H9 (cell line): Measurements from ENCODE around the gene JCHAIN. TPM values are rescaled to one million over a fixed set of nuclear protein-coding genes. Genes with fewer than 3 reads are reported as not detected.

ENCODE experiments used
- DNase-seq: peaks from one replicate; pipeline ENCODE4 v3.0.0-alpha.2; 2017
- H2AFZ ChIP-seq: one replicate; pipeline ENCODE4 v1.6.1; 2013; ENCODE audit warnings: mild to moderate bottlenecking, low read length, control low read depth, moderate library complexity
- H2AK5ac ChIP-seq: 2 replicates; pipeline ENCODE4 v1.6.1; 2013; ENCODE audit warnings: low read length, control low read depth, mixed read lengths; ENCODE audit not compliant: insufficient read length
- H2BK120ac ChIP-seq: one replicate; pipeline ENCODE4 v1.6.1; 2013; ENCODE audit warnings: low read depth, mild to moderate bottlenecking, low read length, control low read depth, inconsistent platforms; ENCODE audit not compliant: poor library complexity, severe bottlenecking
- H2BK12ac ChIP-seq: 2 replicates; pipeline ENCODE4 v1.6.1; 2013; ENCODE audit warnings: low read length, control low read depth, mixed read lengths, low read depth; ENCODE audit not compliant: insufficient read length
- H2BK15ac ChIP-seq: 2 replicates; pipeline ENCODE4 v1.6.1; 2013; ENCODE audit warnings: low read depth, low read length, control low read depth
- H2BK20ac ChIP-seq: one replicate; pipeline ENCODE4 v1.6.1; 2013; ENCODE audit warnings: low read depth, mild to moderate bottlenecking, low read length, control low read depth, inconsistent platforms; ENCODE audit not compliant: poor library complexity, severe bottlenecking
- H2BK5ac ChIP-seq: 2 replicates; pipeline ENCODE4 v1.6.1; 2013; ENCODE audit warnings: low read length, control low read depth, mixed read lengths; ENCODE audit not compliant: insufficient read length
- H3K14ac ChIP-seq: 2 replicates; pipeline ENCODE4 v1.6.1; 2013; ENCODE audit warnings: low read length, control low read depth; ENCODE audit not compliant: insufficient read depth
- H3K18ac ChIP-seq: 2 replicates; pipeline ENCODE4 v1.6.1; 2013; ENCODE audit warnings: low read depth, mild to moderate bottlenecking, mixed read lengths, low read length, control low read depth; ENCODE audit not compliant: insufficient read length
- H3K23ac ChIP-seq: 2 replicates; pipeline ENCODE4 v1.6.1; 2013; ENCODE audit warnings: low read length, control low read depth, mixed read lengths, low read depth; ENCODE audit not compliant: insufficient read length
- H3K23me2 ChIP-seq: 2 replicates; pipeline ENCODE4 v1.6.1; 2013; ENCODE audit warnings: low read depth, mild to moderate bottlenecking, mixed read lengths, low read length, control low read depth; ENCODE audit not compliant: insufficient read length, poor library complexity, severe bottlenecking
- H3K27ac ChIP-seq: 2 replicates; pipeline ENCODE4 v1.5.1; 2013; ENCODE audit warnings: low read length, control low read depth, mixed read lengths, low read depth; ENCODE audit not compliant: insufficient read length
- H3K27me3 ChIP-seq: 2 replicates; pipeline ENCODE4 v1.6.1; 2013; ENCODE audit warnings: low read length, control low read depth, inconsistent platforms; ENCODE audit not compliant: insufficient read depth
- H3K4ac ChIP-seq: 2 replicates; pipeline ENCODE4 v1.6.1; 2013; ENCODE audit warnings: low read depth, mild to moderate bottlenecking, control low read depth, inconsistent platforms, low read length, moderate library complexity
- H3K4me1 ChIP-seq: 2 replicates; pipeline ENCODE4 v1.6.1; 2013; ENCODE audit warnings: low read length, control low read depth, inconsistent platforms; ENCODE audit not compliant: insufficient read depth
- H3K4me2 ChIP-seq: 2 replicates; pipeline ENCODE4 v1.6.1; 2013; ENCODE audit warnings: low read length, control low read depth, mixed read lengths; ENCODE audit not compliant: insufficient read length, insufficient read depth
- H3K56ac ChIP-seq: 2 replicates; pipeline ENCODE4 v1.6.1; 2013; ENCODE audit warnings: low read depth, mild to moderate bottlenecking, mixed read lengths, low read length, control low read depth; ENCODE audit not compliant: insufficient read length
- H3K79me1 ChIP-seq: 2 replicates; pipeline ENCODE4 v1.6.1; 2013; ENCODE audit warnings: low read depth, mild to moderate bottlenecking, moderate library complexity, low read length, control low read depth, inconsistent platforms; ENCODE audit not compliant: insufficient read depth, poor library complexity, severe bottlenecking
- H3K79me2 ChIP-seq: 2 replicates; pipeline ENCODE4 v1.6.1; 2013; ENCODE audit warnings: low read length, control low read depth, inconsistent platforms; ENCODE audit not compliant: insufficient read depth
- H3K9ac ChIP-seq: 2 replicates; pipeline ENCODE4 v1.6.1; 2013; ENCODE audit warnings: low read length, control low read depth, mixed read lengths; ENCODE audit not compliant: insufficient read length; ENCODE audit errors: extremely low read depth
- H3K9me3 ChIP-seq: one replicate; pipeline ENCODE4 v1.6.1; 2013; ENCODE audit warnings: low read depth, low read length, inconsistent platforms; ENCODE audit not compliant: control insufficient read depth
- H3T11ph ChIP-seq: one replicate; pipeline ENCODE4 v1.6.1; 2013; ENCODE audit warnings: mild to moderate bottlenecking, low read length, control low read depth, inconsistent platforms
- H4K20me1 ChIP-seq: one replicate; pipeline ENCODE4 v1.6.1; 2013; ENCODE audit not compliant: control insufficient read depth, insufficient read length, insufficient read depth
- H4K5ac ChIP-seq: 2 replicates; pipeline ENCODE4 v1.6.1; 2013; ENCODE audit warnings: low read depth, mild to moderate bottlenecking, mixed read lengths, low read length, control low read depth; ENCODE audit not compliant: insufficient read length
- H4K8ac ChIP-seq: replicated peaks from 2 replicates; pipeline ENCODE4 v1.6.1; 2013; ENCODE audit warnings: low read length, control low read depth, mixed read lengths, low read depth; ENCODE audit not compliant: insufficient read length
- H4K91ac ChIP-seq: 2 replicates; pipeline ENCODE4 v1.6.1; 2013; ENCODE audit warnings: low read depth, mild to moderate bottlenecking, moderate library complexity, mixed read lengths, low read length, control low read depth; ENCODE audit not compliant: insufficient read length
- H3K27ac Mint-ChIP-seq, 3 experiments: 2 replicates in 2 of 3; 3 replicates in 1 of 3; pipeline ENCODE4 v1.8.0; 2020 to 2021; ENCODE audit warnings: mixed read lengths in 3 of 3, mild to moderate bottlenecking in 1 of 3, moderate library complexity in 1 of 3
- H3K27me3 Mint-ChIP-seq: 2 replicates; pipeline ENCODE4 v1.8.0; 2021; ENCODE audit warnings: low read depth, mild to moderate bottlenecking, moderate library complexity, mixed read lengths
- H3K36me3 Mint-ChIP-seq, 3 experiments: 2 replicates in 2 of 3; 3 replicates in 1 of 3; pipeline ENCODE4 v1.8.0; 2020 to 2021; ENCODE audit warnings: low read depth in 3 of 3, mixed read lengths in 3 of 3; ENCODE audit not compliant: insufficient read depth in 1 of 3
- H3K4me1 Mint-ChIP-seq, 2 experiments: 2 replicates each; pipeline ENCODE4 v1.8.0; 2020; ENCODE audit warnings: mixed read lengths in 2 of 2
- H3K4me3 Mint-ChIP-seq, 2 experiments: 2 replicates in 1 of 2; 3 replicates in 1 of 2; pipeline ENCODE4 v1.8.0; 2020 to 2021; ENCODE audit warnings: mild to moderate bottlenecking in 2 of 2, mixed read lengths in 2 of 2, moderate library complexity in 1 of 2
- H3K9me3 Mint-ChIP-seq, 2 experiments: 2 replicates in 1 of 2; 3 replicates in 1 of 2; pipeline ENCODE4 v1.8.0; 2020; ENCODE audit warnings: mild to moderate bottlenecking in 2 of 2, mixed read lengths in 2 of 2, moderate library complexity in 1 of 2
- WGBS: extraction: QIAGEN DNeasy Blood & Tissue Kit; methylation state at CpG from one replicate; pipeline ENCODE4 v1.1.7; 2013; ENCODE audit warnings: missing lambda C conversion rate, low lambda C conversion rate, mixed read lengths; ENCODE audit not compliant: insufficient read length; ENCODE audit errors: extremely low coverage; 5-methylcytosine and 5-hydroxymethylcytosine counted together
- total RNA-seq: library from RNA; stranded (reverse); gene quantifications from 2 replicates; pipeline ENCODE4 v1.2.1, GENCODE V29; 2021
- TF ChIP-seq, protein P1 (sequence below): fragments of 200-600 bp; sonication (generic); conservative IDR thresholded peaks from 3 replicates; pipeline ENCODE4 v1.8.0; 2021; ENCODE audit warnings: antibody characterized with exemption, mild to moderate bottlenecking

Gene JCHAIN
- total RNA-seq, 1 experiment from 2014 or later = not detected

DNA sequence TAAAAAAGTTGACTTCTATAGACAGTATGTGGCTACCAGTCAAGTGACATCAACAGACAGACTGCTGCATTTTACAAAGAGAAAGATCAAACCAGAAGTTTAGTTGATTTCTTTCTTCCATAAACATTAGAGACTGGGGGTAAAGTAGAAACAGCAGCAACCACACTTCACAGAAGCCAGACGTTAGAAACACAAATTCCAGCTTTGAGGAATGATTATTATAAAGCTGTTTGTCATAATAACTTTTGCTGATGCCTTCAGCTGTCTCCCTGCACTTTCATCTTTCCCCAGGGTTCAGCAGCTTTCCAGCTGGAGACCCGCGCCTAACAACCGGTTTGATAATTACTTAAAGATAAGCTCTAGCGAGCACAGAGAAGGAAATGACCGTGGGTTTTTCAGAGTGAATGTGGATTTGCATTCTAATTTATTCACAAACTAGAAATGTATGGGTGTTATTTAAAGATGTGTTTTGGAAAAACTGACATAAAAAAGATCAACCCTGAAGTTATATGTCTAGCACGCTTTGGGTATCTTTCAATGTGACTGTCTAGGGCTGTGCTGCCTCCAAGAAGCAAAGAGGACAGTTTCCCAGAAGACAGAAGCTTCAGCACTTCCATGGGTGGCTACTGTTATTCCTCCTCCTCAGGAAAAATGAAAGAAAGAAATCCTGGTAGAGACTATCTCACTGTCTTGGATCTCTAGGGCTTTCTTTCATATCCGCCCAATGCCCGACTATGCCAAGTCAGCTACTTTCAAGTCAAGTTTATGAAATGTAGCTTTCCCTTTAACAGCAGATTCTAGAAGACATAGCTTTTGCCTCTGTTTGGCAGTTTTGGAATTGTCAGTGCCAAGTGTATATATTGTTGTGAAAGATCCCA, 52.8 kb downstream of the JCHAIN start:
- Histone ChIP-seq H3K23ac (no peak overlapping the region), H3K79me1 (no peaks in the 10 kb centered on the region), H3K18ac (no peak overlapping the region), H3K27ac (no peak overlapping the region), H3K4me1 (no peaks in the 10 kb centered on the region), H2BK120ac (no peak overlapping the region), H2AFZ (no peak overlapping the region), H3K4me2 (no peak overlapping the region), H2BK5ac (no peak overlapping the region), H3K79me2 (no peaks in the 10 kb centered on the region), H3K56ac (no peak overlapping the region), H3T11ph (no peak overlapping the region), H3K14ac (no peak overlapping the region), H2BK20ac (no peak overlapping the region), H4K20me1 (no peaks in the 10 kb centered on the region), H3K4ac (no peak overlapping the region), H2AK5ac (no peak overlapping the region), H4K8ac (no peak overlapping the region), H4K5ac (no peak overlapping the region), H3K23me2 (no peaks in the 10 kb centered on the region), H2BK12ac (no peak overlapping the region), H2BK15ac (no peak overlapping the region), H4K91ac (no peak overlapping the region), H3K9ac (no peak overlapping the region), H3K27me3 (no peaks in the 10 kb centered on the region), H3K9me3 (no peaks in the 10 kb centered on the region)
- no peak for DNase-seq
- TF ChIP-seq, protein P1, sequence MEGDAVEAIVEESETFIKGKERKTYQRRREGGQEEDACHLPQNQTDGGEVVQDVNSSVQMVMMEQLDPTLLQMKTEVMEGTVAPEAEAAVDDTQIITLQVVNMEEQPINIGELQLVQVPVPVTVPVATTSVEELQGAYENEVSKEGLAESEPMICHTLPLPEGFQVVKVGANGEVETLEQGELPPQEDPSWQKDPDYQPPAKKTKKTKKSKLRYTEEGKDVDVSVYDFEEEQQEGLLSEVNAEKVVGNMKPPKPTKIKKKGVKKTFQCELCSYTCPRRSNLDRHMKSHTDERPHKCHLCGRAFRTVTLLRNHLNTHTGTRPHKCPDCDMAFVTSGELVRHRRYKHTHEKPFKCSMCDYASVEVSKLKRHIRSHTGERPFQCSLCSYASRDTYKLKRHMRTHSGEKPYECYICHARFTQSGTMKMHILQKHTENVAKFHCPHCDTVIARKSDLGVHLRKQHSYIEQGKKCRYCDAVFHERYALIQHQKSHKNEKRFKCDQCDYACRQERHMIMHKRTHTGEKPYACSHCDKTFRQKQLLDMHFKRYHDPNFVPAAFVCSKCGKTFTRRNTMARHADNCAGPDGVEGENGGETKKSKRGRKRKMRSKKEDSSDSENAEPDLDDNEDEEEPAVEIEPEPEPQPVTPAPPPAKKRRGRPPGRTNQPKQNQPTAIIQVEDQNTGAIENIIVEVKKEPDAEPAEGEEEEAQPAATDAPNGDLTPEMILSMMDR = no peak
- Mint-ChIP-seq H3K36me3 (no peaks in the 10 kb centered on the region), H3K4me1 (peaks cover 1 to 3% of the 10 kb centered on the region in 2 experiments; a peak in 1 of 4 replicates), H3K27me3 (no peaks in the 10 kb centered on the region), H3K27ac (no peak overlapping the region), H3K4me3 (no peak overlapping the region), H3K9me3 (no peaks in the 10 kb centered on the region; a peak in 1 of 5 replicates)
- WGBS = no CpG with 5 or more reads among the region's 9 CpGs
